AG10803 (cell line): Measurements from ENCODE around the gene MKLN1.
"Not testable (repeated sequence)": the region's sequence is repeated elsewhere in the genome, so short reads cannot be mapped to it uniquely, and the experiment has no call there.

Source experiments
- DNase-seq: peaks from one replicate; pipeline ENCODE4 v3.0.0; 2010; ENCODE audit warnings: low read depth
- H3K4me3 ChIP-seq: 2 replicates; pipeline ENCODE4 v1.5.1; 2011; ENCODE audit warnings: mild to moderate bottlenecking, low read length, control low read depth
- CTCF ChIP-seq: conservative IDR thresholded peaks from 2 replicates; pipeline ENCODE4 v1.5.1; 2011; ENCODE audit warnings: mild to moderate bottlenecking, low read length, control low read depth, inconsistent platforms

MKLN1 gene

GRCh38 chr7:131412031-131412430 lies 84.4 kb downstream of the MKLN1 start:
- H3K4me3 ChIP-seq = no peak overlapping the region
- TF ChIP-seq CTCF = no peak
- no peak for DNase-seq

- H3K4me3 ChIP-seq = no peak overlapping the region
- DNase-seq = no peak
- no peak for TF ChIP-seq CTCF
Observed at GRCh38 chr7:131413711-131414110, 86.0 kb downstream of the MKLN1 start.

GRCh38 chr7:131424219-131424822 lies 96.6 kb downstream of the MKLN1 start:
- no peak overlapping the region for H3K4me3 ChIP-seq
- TF ChIP-seq CTCF = peak; percentile 63
- peak; percentile 50 for DNase-seq

GRCh38 chr7:131425992-131426391 lies 98.3 kb downstream of the MKLN1 start:
- no peak for TF ChIP-seq CTCF
- DNase-seq = no peak
- H3K4me3 ChIP-seq = no peak overlapping the region

DNA sequence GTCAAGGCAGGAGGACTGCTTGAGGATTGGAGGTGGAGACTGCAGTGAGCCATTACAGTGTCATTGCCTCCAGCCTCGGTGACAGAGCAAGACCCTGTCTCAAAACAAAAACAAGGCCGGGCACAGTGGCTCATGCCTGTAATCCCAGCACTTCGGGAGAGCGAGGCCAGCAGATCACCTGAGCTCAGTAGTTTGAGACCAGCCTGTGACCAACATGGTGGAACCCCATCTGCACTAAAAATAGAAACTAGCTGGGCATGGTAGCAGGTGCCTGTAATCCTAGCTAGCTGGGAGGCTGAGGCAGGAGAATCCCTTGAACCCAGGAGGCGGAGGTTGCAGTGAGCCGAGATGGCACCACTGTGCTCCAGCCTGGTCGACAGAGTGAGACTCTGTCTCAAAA lies 103.2 kb downstream of the MKLN1 start:
- DNase-seq, H3K4me3 ChIP-seq: not testable (repeated sequence)

DNA sequence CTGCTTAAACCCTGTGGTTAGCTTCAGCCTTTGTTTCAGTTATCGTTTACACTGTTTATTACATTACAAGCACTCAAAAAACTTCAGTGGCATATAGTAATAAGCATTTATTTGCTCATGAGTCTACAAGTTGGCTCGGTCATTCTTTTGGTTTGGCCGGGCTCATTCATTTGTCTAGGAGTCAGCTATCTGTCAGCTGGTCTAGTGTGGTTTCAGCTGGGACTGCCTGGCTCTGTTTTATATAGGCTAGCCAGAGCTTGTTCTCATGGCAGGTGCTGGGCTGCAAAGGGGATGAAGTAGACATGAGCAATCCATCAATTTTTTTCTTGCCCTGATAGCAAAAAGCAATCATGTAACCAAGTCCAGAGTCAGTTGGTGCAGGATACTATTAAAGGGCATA lies 103.6 kb downstream of the MKLN1 start:
- H3K4me3 ChIP-seq = no peak overlapping the region
- no peak for TF ChIP-seq CTCF
- peak; percentile 38 for DNase-seq

GRCh38 chr7:131431756-131432155 lies 104.1 kb downstream of the MKLN1 start:
- H3K4me3 ChIP-seq = no peak overlapping the region
- TF ChIP-seq CTCF = no peak
- no peak for DNase-seq

DNA sequence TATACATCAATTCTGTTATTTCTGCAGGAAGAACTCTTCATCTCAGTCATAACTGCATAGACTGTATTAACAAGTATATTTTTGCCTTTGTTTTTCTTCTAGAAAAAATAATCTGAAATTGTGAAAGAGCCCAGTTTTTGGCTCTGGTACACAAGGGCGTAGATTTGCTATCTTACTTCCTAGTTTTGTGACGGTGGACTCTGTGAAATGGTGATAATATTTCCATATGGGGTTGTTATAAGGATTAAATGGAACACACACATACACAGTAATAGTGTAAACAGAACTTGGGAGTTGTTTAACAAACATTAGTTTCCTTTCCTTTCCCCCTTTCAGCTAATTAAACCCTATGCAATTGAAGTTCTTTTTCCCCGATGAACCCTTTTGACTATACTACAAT lies 108.7 kb downstream of the MKLN1 start:
- no peak for DNase-seq
- no peak for TF ChIP-seq CTCF
- H3K4me3 ChIP-seq = no peak overlapping the region
